Measurements from ENCODE around the gene FBXO7.
"Not testable (repeated sequence)": the region's sequence is repeated elsewhere in the genome, so short reads cannot be mapped to it uniquely, and the experiment has no call there.

FBXO7 gene

DNA sequence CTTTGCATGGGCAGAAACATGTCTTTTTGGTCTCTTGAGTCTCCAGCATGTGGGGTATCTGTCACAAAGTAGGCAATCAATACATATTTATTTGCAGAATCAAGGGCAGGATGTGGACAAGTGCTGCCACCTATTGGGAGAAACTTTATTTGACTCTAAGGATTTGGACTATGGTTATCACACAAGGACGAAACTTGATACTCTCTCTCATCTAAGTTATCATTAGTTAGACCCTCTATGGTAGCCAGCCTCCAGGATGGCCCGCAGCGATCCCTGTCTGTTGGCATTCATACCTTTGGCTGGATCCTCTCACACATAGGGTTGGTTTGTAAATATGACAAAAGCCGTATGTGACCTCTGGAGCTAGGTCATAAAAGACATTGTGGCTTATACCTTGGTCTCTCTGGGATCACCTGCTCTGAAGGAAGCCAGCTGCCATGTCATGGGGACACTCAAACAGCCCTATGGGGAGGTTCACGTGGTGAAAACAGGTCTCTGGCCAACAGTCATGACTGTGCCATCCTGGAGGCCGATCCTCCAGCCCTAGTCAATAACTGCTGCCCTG, 1.1 kb upstream of the FBXO7 start:
- TF ChIP-seq, protein P1, sequence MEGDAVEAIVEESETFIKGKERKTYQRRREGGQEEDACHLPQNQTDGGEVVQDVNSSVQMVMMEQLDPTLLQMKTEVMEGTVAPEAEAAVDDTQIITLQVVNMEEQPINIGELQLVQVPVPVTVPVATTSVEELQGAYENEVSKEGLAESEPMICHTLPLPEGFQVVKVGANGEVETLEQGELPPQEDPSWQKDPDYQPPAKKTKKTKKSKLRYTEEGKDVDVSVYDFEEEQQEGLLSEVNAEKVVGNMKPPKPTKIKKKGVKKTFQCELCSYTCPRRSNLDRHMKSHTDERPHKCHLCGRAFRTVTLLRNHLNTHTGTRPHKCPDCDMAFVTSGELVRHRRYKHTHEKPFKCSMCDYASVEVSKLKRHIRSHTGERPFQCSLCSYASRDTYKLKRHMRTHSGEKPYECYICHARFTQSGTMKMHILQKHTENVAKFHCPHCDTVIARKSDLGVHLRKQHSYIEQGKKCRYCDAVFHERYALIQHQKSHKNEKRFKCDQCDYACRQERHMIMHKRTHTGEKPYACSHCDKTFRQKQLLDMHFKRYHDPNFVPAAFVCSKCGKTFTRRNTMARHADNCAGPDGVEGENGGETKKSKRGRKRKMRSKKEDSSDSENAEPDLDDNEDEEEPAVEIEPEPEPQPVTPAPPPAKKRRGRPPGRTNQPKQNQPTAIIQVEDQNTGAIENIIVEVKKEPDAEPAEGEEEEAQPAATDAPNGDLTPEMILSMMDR (IDR thresholded peaks at IDR 0.05): peak; percentile 33
- Histone ChIP-seq H3K27ac (peak overlapping the region; percentile 87), H3K9me3 (no peaks in the 10 kb centered on the region), H3K4me1 (ENCODE audit: control insufficient read depth in 1 of 2, insufficient read depth in 1 of 2, low read depth in 1 of 2, low read length in 1 of 2) (peaks cover 26 to 30% of the 10 kb centered on the region in 2 experiments), H3K27me3 (peaks cover 28% of the 10 kb centered on the region), H3K36me3 (no peaks in the 10 kb centered on the region), H3K4me3 (ENCODE audit: low read depth in 1 of 2, low read length in 1 of 2) (peak overlapping the region; percentile 79 to 87)

DNA sequence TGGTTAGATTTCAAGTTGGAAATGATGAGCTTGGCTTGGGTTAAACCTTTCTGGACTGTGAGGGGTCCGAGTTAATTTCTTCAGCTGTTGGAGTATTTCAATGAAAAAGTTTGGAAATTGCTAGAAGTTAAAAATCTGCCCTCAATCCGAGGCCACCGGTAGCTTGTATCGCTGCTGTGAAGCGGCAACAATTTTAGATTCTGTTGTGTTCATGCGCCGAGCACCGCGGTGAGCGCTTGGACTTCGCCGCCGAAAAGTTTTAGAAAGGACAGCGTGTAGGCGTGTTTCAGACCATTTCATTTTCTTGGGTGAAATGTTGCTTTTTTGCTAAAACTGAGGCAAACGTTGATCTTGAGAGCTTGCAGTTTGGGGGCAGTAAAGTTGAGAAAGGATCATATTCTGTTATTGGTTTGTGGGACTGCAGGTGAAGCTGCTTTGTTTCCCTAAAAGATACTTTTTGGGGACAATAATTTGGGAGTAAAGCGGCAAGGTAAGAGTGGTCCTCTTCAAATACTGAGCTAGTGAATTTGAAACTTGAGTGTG, 928 bp downstream of the FBXO7 start:
- Histone ChIP-seq H3K27me3 (peaks cover 9% of the 10 kb centered on the region), H3K4me3 (ENCODE audit: low read depth in 1 of 2, low read length in 1 of 2) (peak overlapping the region; percentile 79 to 87)

DNA sequence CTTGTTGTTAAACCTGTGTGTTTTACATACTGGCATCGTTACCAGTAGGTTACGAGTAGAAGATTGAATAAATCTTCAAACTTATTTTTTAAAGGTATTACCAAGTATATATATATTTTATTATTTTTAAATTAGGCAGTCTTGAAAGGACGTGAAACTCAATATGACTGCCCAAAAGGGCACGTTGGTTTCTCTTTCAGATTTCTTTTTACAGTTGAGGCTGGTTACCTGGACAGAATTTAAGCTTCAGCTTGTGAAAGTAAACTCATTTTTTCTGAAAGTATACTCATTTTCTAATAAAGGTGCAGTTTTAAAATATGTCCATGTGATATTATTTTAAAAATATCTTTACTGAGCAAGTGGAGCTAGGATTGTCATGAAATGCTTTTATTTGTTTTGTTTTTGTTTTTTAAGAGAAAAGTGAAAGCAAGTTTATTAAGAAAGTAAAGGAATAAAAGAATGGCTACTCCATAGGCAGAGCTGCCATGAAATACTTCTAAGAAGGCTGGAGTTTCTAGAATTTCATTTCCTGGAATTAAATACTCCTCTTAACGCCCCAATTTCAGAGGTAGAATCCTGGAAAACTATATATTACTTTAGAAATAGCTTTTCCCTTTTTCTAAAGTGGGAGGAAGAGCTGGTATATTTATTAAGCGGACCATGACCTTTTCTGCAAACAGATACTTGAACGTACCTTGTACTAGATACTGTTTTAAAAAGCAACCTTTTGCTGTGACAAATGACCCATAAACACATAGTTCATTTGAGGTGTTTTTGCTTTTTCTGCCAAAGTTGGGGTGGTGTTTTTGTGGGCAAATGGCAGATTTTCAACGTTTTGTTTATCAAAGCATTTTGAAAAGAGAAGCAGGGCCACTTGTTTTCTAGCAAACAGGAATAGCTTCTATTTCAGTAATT, 1.9 kb downstream of the FBXO7 start:
- TF ChIP-seq, protein P1 (IDR thresholded peaks at IDR 0.05): no peak
- H3K27ac ChIP-seq: peak overlapping the region; percentile 87
- no peaks in the 10 kb centered on the region for H3K27me3 ChIP-seq
- H3K4me3 ChIP-seq (ENCODE audit: low read depth in 1 of 2, low read length in 1 of 2): peak overlapping the region; percentile 79 to 87
- H3K9me3 ChIP-seq: no peaks in the 10 kb centered on the region
- peaks cover 26 to 30% of the 10 kb centered on the region in 2 experiments for H3K4me1 ChIP-seq (ENCODE audit: control insufficient read depth in 1 of 2, insufficient read depth in 1 of 2, low read depth in 1 of 2, low read length in 1 of 2)
- H3K36me3 ChIP-seq: peaks cover 4% of the 10 kb centered on the region

More for the DNA sequence above, 928 bp downstream of the FBXO7 start:
- Histone ChIP-seq H3K9me3 (no peaks in the 10 kb centered on the region), H3K4me1 (ENCODE audit: control insufficient read depth in 1 of 2, insufficient read depth in 1 of 2, low read depth in 1 of 2, low read length in 1 of 2) (peaks cover 26 to 30% of the 10 kb centered on the region in 2 experiments), H3K27ac (peak overlapping the region; percentile 87), H3K36me3 (peaks cover under 1% of the 10 kb centered on the region)
- TF ChIP-seq, protein P1 (IDR thresholded peaks at IDR 0.05): no peak

DNA sequence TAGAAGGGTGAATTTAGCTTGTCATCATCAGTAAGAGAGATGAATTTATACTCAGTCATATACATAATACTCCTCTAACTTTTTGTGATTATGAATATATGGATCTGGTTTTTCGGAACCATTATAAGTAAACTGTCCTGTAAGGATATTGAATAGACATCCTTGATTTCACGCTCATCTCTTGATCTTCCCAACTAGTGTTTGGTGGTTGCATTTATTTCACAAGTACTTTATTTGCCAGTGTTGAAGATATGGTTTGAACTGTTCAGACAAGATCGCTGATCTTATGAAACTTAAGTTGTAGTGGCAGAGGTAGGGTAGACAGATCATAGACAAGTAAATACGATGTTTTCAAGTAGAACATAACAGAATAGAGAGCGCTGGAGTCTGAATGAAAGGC, 3.0 kb downstream of the FBXO7 start:
- H3K4me1 ChIP-seq (ENCODE audit: control insufficient read depth in 1 of 2, insufficient read depth in 1 of 2, low read depth in 1 of 2, low read length in 1 of 2): peaks cover 26 to 30% of the 10 kb centered on the region in 2 experiments
- no peaks in the 10 kb centered on the region for H3K9me3 ChIP-seq
- no peaks in the 10 kb centered on the region for H3K27me3 ChIP-seq
- H3K36me3 ChIP-seq: peaks cover 4% of the 10 kb centered on the region
- TF ChIP-seq, protein P1 (IDR thresholded peaks at IDR 0.05): no peak
- no peak overlapping the region for H3K4me3 ChIP-seq (ENCODE audit: low read depth in 1 of 2, low read length in 1 of 2)
- no peak overlapping the region for H3K27ac ChIP-seq

DNA sequence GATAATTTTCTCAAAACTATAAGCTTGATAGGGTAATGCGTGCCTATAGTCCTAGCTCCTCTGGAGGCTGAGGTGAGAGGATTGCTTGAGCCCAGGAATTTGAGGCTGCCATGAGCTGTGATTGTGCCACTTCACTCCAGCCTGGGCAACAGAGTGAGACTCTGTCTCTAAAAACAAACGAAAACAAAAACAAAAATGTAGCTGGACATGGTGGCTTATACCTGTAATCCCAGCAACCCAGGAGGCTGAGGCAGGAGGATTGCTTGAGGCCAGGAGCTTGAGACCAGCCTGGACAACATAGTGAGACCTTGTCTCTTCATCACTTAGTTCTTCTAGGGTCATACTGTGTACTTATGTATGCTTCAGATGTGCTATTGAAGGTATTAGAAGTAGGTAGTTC, 3.9 kb downstream of the FBXO7 start:
- not testable (repeated sequence) for H3K27me3 ChIP-seq; H3K4me3 ChIP-seq (ENCODE audit: low read depth in 1 of 2, low read length in 1 of 2); H3K9me3 ChIP-seq; H3K36me3 ChIP-seq; H3K27ac ChIP-seq
- peaks cover 21 to 25% of the 10 kb centered on the region in 2 experiments for H3K4me1 ChIP-seq (ENCODE audit: control insufficient read depth in 1 of 2, insufficient read depth in 1 of 2, low read depth in 1 of 2, low read length in 1 of 2)

DNA sequence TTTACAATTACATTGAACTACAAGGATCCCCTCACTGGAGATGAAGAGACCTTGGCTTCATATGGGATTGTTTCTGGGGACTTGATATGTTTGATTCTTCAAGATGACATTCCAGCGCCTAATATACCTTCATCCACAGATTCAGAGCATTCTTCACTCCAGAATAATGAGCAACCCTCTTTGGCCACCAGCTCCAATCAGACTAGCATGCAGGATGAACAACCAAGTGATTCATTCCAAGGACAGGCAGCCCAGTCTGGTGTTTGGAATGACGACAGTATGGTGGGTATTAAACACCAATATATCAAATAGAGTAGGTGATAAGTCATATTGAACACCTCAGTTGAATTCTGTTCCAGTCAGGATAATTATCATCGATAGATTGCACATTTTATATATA, 4.4 kb downstream of the FBXO7 start:
- Histone ChIP-seq H3K27ac (no peak overlapping the region), H3K4me1 (ENCODE audit: control insufficient read depth in 1 of 2, insufficient read depth in 1 of 2, low read depth in 1 of 2, low read length in 1 of 2) (peaks cover 17 to 21% of the 10 kb centered on the region in 2 experiments), H3K36me3 (peaks cover 10% of the 10 kb centered on the region), H3K4me3 (ENCODE audit: low read depth in 1 of 2, low read length in 1 of 2) (no peak overlapping the region), H3K9me3 (no peaks in the 10 kb centered on the region), H3K27me3 (no peaks in the 10 kb centered on the region)
- TF ChIP-seq, protein P1 (IDR thresholded peaks at IDR 0.05): no peak
